H9 (cell line): ENCODE measurements around the gene CTCFL. TPM values are rescaled to one million over a fixed set of nuclear protein-coding genes. Genes with fewer than 3 reads are reported as not detected.

ENCODE experiments used
- DNase-seq: peaks from one replicate; pipeline ENCODE4 v3.0.0-alpha.2; 2017
- H2AFZ ChIP-seq: one replicate; pipeline ENCODE4 v1.6.1; 2013; ENCODE audit warnings: mild to moderate bottlenecking, low read length, control low read depth, moderate library complexity
- H2AK5ac ChIP-seq: 2 replicates; pipeline ENCODE4 v1.6.1; 2013; ENCODE audit warnings: low read length, control low read depth, mixed read lengths; ENCODE audit not compliant: insufficient read length
- H2BK120ac ChIP-seq: one replicate; pipeline ENCODE4 v1.6.1; 2013; ENCODE audit warnings: low read depth, mild to moderate bottlenecking, low read length, control low read depth, inconsistent platforms; ENCODE audit not compliant: poor library complexity, severe bottlenecking
- H2BK12ac ChIP-seq: 2 replicates; pipeline ENCODE4 v1.6.1; 2013; ENCODE audit warnings: low read length, control low read depth, mixed read lengths, low read depth; ENCODE audit not compliant: insufficient read length
- H2BK15ac ChIP-seq: 2 replicates; pipeline ENCODE4 v1.6.1; 2013; ENCODE audit warnings: low read depth, low read length, control low read depth
- H2BK20ac ChIP-seq: one replicate; pipeline ENCODE4 v1.6.1; 2013; ENCODE audit warnings: low read depth, mild to moderate bottlenecking, low read length, control low read depth, inconsistent platforms; ENCODE audit not compliant: poor library complexity, severe bottlenecking
- H2BK5ac ChIP-seq: 2 replicates; pipeline ENCODE4 v1.6.1; 2013; ENCODE audit warnings: low read length, control low read depth, mixed read lengths; ENCODE audit not compliant: insufficient read length
- H3K14ac ChIP-seq: 2 replicates; pipeline ENCODE4 v1.6.1; 2013; ENCODE audit warnings: low read length, control low read depth; ENCODE audit not compliant: insufficient read depth
- H3K18ac ChIP-seq: 2 replicates; pipeline ENCODE4 v1.6.1; 2013; ENCODE audit warnings: low read depth, mild to moderate bottlenecking, mixed read lengths, low read length, control low read depth; ENCODE audit not compliant: insufficient read length
- H3K23ac ChIP-seq: 2 replicates; pipeline ENCODE4 v1.6.1; 2013; ENCODE audit warnings: low read length, control low read depth, mixed read lengths, low read depth; ENCODE audit not compliant: insufficient read length
- H3K23me2 ChIP-seq: 2 replicates; pipeline ENCODE4 v1.6.1; 2013; ENCODE audit warnings: low read depth, mild to moderate bottlenecking, mixed read lengths, low read length, control low read depth; ENCODE audit not compliant: insufficient read length, poor library complexity, severe bottlenecking
- H3K27ac ChIP-seq: 2 replicates; pipeline ENCODE4 v1.5.1; 2013; ENCODE audit warnings: low read length, control low read depth, mixed read lengths, low read depth; ENCODE audit not compliant: insufficient read length
- H3K27me3 ChIP-seq: 2 replicates; pipeline ENCODE4 v1.6.1; 2013; ENCODE audit warnings: low read length, control low read depth, inconsistent platforms; ENCODE audit not compliant: insufficient read depth
- H3K4ac ChIP-seq: 2 replicates; pipeline ENCODE4 v1.6.1; 2013; ENCODE audit warnings: low read depth, mild to moderate bottlenecking, control low read depth, inconsistent platforms, low read length, moderate library complexity
- H3K4me1 ChIP-seq: 2 replicates; pipeline ENCODE4 v1.6.1; 2013; ENCODE audit warnings: low read length, control low read depth, inconsistent platforms; ENCODE audit not compliant: insufficient read depth
- H3K4me2 ChIP-seq: 2 replicates; pipeline ENCODE4 v1.6.1; 2013; ENCODE audit warnings: low read length, control low read depth, mixed read lengths; ENCODE audit not compliant: insufficient read length, insufficient read depth
- H3K56ac ChIP-seq: 2 replicates; pipeline ENCODE4 v1.6.1; 2013; ENCODE audit warnings: low read depth, mild to moderate bottlenecking, mixed read lengths, low read length, control low read depth; ENCODE audit not compliant: insufficient read length
- H3K79me1 ChIP-seq: 2 replicates; pipeline ENCODE4 v1.6.1; 2013; ENCODE audit warnings: low read depth, mild to moderate bottlenecking, moderate library complexity, low read length, control low read depth, inconsistent platforms; ENCODE audit not compliant: insufficient read depth, poor library complexity, severe bottlenecking
- H3K79me2 ChIP-seq: 2 replicates; pipeline ENCODE4 v1.6.1; 2013; ENCODE audit warnings: low read length, control low read depth, inconsistent platforms; ENCODE audit not compliant: insufficient read depth
- H3K9ac ChIP-seq: 2 replicates; pipeline ENCODE4 v1.6.1; 2013; ENCODE audit warnings: low read length, control low read depth, mixed read lengths; ENCODE audit not compliant: insufficient read length; ENCODE audit errors: extremely low read depth
- H3K9me3 ChIP-seq: one replicate; pipeline ENCODE4 v1.6.1; 2013; ENCODE audit warnings: low read depth, low read length, inconsistent platforms; ENCODE audit not compliant: control insufficient read depth
- H3T11ph ChIP-seq: one replicate; pipeline ENCODE4 v1.6.1; 2013; ENCODE audit warnings: mild to moderate bottlenecking, low read length, control low read depth, inconsistent platforms
- H4K20me1 ChIP-seq: one replicate; pipeline ENCODE4 v1.6.1; 2013; ENCODE audit not compliant: control insufficient read depth, insufficient read length, insufficient read depth
- H4K5ac ChIP-seq: 2 replicates; pipeline ENCODE4 v1.6.1; 2013; ENCODE audit warnings: low read depth, mild to moderate bottlenecking, mixed read lengths, low read length, control low read depth; ENCODE audit not compliant: insufficient read length
- H4K8ac ChIP-seq: replicated peaks from 2 replicates; pipeline ENCODE4 v1.6.1; 2013; ENCODE audit warnings: low read length, control low read depth, mixed read lengths, low read depth; ENCODE audit not compliant: insufficient read length
- H4K91ac ChIP-seq: 2 replicates; pipeline ENCODE4 v1.6.1; 2013; ENCODE audit warnings: low read depth, mild to moderate bottlenecking, moderate library complexity, mixed read lengths, low read length, control low read depth; ENCODE audit not compliant: insufficient read length
- H3K27ac Mint-ChIP-seq, 3 experiments: 2 replicates in 2 of 3; 3 replicates in 1 of 3; pipeline ENCODE4 v1.8.0; 2020 to 2021; ENCODE audit warnings: mixed read lengths in 3 of 3, mild to moderate bottlenecking in 1 of 3, moderate library complexity in 1 of 3
- H3K27me3 Mint-ChIP-seq: 2 replicates; pipeline ENCODE4 v1.8.0; 2021; ENCODE audit warnings: low read depth, mild to moderate bottlenecking, moderate library complexity, mixed read lengths
- H3K36me3 Mint-ChIP-seq, 3 experiments: 2 replicates in 2 of 3; 3 replicates in 1 of 3; pipeline ENCODE4 v1.8.0; 2020 to 2021; ENCODE audit warnings: low read depth in 3 of 3, mixed read lengths in 3 of 3; ENCODE audit not compliant: insufficient read depth in 1 of 3
- H3K4me1 Mint-ChIP-seq, 2 experiments: 2 replicates each; pipeline ENCODE4 v1.8.0; 2020; ENCODE audit warnings: mixed read lengths in 2 of 2
- H3K4me3 Mint-ChIP-seq, 2 experiments: 2 replicates in 1 of 2; 3 replicates in 1 of 2; pipeline ENCODE4 v1.8.0; 2020 to 2021; ENCODE audit warnings: mild to moderate bottlenecking in 2 of 2, mixed read lengths in 2 of 2, moderate library complexity in 1 of 2
- H3K9me3 Mint-ChIP-seq, 2 experiments: 2 replicates in 1 of 2; 3 replicates in 1 of 2; pipeline ENCODE4 v1.8.0; 2020; ENCODE audit warnings: mild to moderate bottlenecking in 2 of 2, mixed read lengths in 2 of 2, moderate library complexity in 1 of 2
- CTCF ChIP-seq: fragments of 200-600 bp; sonication (generic); conservative IDR thresholded peaks from 3 replicates; pipeline ENCODE4 v1.8.0; 2021; ENCODE audit warnings: antibody characterized with exemption, mild to moderate bottlenecking
- WGBS: extraction: QIAGEN DNeasy Blood & Tissue Kit; methylation state at CpG from one replicate; pipeline ENCODE4 v1.1.7; 2013; ENCODE audit warnings: missing lambda C conversion rate, low lambda C conversion rate, mixed read lengths; ENCODE audit not compliant: insufficient read length; ENCODE audit errors: extremely low coverage; 5-methylcytosine and 5-hydroxymethylcytosine counted together
- total RNA-seq: library from RNA; stranded (reverse); gene quantifications from 2 replicates; pipeline ENCODE4 v1.2.1, GENCODE V29; 2021

CTCFL gene
- total RNA-seq, 1 experiment from 2014 or later, result 0.90 TPM

GRCh38 chr20:57566399-57566798 is 41.5 kb upstream of the CTCFL start:
- Histone ChIP-seq H4K20me1 (no peaks in the 10 kb centered on the region), H3K23me2 (no peaks in the 10 kb centered on the region), H3K27ac (no peak overlapping the region), H4K91ac (no peak overlapping the region), H3K18ac (no peak overlapping the region), H2BK15ac (no peak overlapping the region), H4K8ac (no peak overlapping the region), H2BK20ac (no peak overlapping the region), H3K79me2 (no peaks in the 10 kb centered on the region), H3K56ac (no peak overlapping the region), H3K14ac (no peak overlapping the region), H3K79me1 (no peaks in the 10 kb centered on the region), H2AFZ (no peak overlapping the region), H3K9ac (no peak overlapping the region), H3K23ac (no peak overlapping the region), H2BK5ac (no peak overlapping the region), H3T11ph (no peak overlapping the region), H3K4me1 (no peaks in the 10 kb centered on the region), H3K27me3 (no peaks in the 10 kb centered on the region), H2BK120ac (no peak overlapping the region), H2AK5ac (no peak overlapping the region), H2BK12ac (no peak overlapping the region), H3K9me3 (no peaks in the 10 kb centered on the region), H3K4me2 (no peak overlapping the region), H4K5ac (no peak overlapping the region), H3K4ac (no peak overlapping the region)
- H3K4me3 Mint-ChIP-seq, result no peak overlapping the region
- no peak for TF ChIP-seq CTCF
- peaks cover 15% of the 10 kb centered on the region for H3K27me3 Mint-ChIP-seq
- no peaks in the 10 kb centered on the region for H3K4me1 Mint-ChIP-seq
- no peak for DNase-seq
- no peak overlapping the region; a peak in 1 of 7 replicates for H3K27ac Mint-ChIP-seq
- no peaks in the 10 kb centered on the region for H3K9me3 Mint-ChIP-seq
- WGBS, result no CpG with 5 or more reads among the region's 1 CpG
- H3K36me3 Mint-ChIP-seq, result no peaks in the 10 kb centered on the region
